VCaP (cell line): ENCODE data around the gene PLCB1.

Experiments
- H3K27ac ChIP-seq: fragments of 450-650 bp; 2 replicates; pipeline ENCODE4 v1.5.1; 2017
- TF ChIP-seq, protein P1 (sequence below): fragments of 450-650 bp; conservative IDR thresholded peaks from 2 replicates; pipeline ENCODE4 v1.5.1; 2017; ENCODE audit warnings: mild to moderate bottlenecking, moderate library complexity

The PLCB1 gene

DNA sequence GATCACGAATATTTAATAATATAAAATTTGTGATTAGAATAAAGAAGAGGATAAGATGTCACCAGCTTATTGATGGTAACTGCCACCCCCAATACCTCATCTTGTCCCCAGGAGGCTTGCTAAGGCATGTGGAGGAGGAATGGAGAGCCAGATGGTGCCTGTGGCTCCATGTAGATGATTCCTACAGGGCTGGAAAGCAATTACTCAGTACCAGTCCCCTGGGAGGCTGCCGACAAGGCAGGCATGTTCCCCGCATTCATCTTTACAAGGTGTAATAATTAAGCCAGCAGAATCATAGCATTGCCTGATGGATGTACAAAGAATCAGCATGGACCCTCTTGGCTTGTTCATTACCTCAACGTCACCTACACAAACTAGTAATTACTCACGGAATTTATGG lies 155.3 kb downstream of the PLCB1 start:
- TF ChIP-seq, protein P1, sequence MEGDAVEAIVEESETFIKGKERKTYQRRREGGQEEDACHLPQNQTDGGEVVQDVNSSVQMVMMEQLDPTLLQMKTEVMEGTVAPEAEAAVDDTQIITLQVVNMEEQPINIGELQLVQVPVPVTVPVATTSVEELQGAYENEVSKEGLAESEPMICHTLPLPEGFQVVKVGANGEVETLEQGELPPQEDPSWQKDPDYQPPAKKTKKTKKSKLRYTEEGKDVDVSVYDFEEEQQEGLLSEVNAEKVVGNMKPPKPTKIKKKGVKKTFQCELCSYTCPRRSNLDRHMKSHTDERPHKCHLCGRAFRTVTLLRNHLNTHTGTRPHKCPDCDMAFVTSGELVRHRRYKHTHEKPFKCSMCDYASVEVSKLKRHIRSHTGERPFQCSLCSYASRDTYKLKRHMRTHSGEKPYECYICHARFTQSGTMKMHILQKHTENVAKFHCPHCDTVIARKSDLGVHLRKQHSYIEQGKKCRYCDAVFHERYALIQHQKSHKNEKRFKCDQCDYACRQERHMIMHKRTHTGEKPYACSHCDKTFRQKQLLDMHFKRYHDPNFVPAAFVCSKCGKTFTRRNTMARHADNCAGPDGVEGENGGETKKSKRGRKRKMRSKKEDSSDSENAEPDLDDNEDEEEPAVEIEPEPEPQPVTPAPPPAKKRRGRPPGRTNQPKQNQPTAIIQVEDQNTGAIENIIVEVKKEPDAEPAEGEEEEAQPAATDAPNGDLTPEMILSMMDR, result no peak
- H3K27ac ChIP-seq, result no peak overlapping the region

DNA sequence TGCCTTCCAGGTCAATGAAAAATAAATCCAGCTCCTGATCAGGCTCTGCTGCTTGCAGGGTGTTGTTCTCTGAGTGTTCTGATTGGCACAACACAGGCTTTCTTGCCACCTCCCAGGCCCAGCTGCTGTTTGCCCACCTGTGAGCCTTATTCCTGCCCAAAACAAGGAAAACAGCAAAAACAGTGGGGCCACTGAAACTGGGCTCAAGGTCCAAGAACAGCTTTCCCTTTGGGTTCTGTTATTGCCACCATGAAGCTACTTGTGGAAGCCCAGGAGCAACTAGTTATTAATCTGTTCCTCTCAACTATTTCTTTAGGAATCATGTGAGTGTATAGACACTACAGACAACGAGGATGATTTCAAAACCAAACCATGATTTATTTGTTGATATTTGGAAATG lies 159.1 kb downstream of the PLCB1 start:
- H3K27ac ChIP-seq, result no peak overlapping the region
- TF ChIP-seq, protein P1, result no peak

- TF ChIP-seq, protein P1, result no peak
- H3K27ac ChIP-seq, result no peak overlapping the region
Observed at GRCh38 chr20:8291873-8292272, 159.8 kb downstream of the PLCB1 start.

GRCh38 chr20:8292793-8293192 lies 160.7 kb downstream of the PLCB1 start:
- TF ChIP-seq, protein P1, result no peak
- H3K27ac ChIP-seq, result no peak overlapping the region

DNA sequence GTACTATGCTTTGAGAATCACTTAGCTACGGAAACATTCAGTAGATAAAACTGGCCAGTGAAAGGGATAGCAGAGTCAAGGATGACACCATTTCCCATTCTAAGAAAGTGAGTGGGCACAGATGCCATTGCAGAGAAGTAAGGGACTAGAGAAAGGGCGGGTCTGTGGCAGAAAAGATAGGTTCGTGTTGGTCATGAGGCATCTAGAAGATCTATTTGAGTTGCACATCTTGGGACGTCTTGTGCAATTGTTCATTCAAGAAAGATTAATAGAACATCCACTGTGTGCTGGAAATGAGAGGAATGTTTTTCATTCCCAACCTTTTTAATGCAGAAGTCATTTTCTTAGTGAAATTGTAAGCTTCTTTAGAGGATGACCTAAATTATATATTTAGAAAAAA lies 161.7 kb downstream of the PLCB1 start:
- TF ChIP-seq, protein P1, result no peak
- H3K27ac ChIP-seq, result no peak overlapping the region

DNA sequence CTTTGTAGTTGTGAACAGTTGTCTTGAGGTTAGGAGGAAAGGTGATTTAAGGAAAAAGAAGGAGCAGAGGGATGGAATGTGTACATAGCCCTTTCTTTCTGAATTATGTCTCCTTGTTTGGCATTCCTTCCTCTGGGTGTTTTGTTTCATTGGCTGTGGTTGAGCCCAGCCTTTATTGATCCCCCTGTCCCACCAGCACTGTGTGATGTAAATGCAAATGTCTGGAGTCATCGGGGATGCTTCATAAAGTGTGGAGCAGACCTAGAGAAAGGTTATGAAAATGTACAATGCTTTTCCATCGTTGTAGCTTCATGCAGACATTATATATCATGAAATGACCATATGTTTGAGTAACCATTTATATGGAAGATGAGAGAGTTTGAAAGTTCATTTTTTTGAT lies 164.5 kb downstream of the PLCB1 start:
- no peak overlapping the region for H3K27ac ChIP-seq
- TF ChIP-seq, protein P1, result no peak

DNA sequence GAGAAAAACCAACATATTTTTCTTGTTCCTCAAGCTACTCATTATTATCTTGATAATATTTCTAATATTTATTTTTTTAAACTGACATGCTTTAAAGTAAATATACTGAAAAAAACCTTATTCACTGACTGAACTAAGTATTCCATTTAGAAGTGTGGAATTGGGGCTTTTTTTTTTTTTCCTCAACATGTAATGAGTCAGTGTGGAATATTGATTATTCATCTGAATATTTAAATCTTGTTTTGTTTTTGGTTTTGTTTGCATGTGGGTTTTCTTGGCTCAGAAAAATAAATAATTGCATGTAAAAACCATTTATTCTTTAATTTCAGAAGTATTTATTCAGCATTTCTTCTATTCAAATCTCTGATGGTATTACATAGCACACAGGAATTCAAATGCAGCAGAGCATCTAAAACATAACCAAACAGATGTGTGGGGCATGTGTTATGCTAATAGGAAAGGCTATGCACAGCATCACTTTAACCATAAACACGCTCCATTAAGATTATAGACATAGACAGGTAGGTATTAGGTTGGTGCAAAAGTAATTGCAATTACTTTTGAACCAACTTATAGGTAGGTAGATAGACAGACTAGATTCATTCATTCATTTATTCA lies 166.5 kb downstream of the PLCB1 start:
- H3K27ac ChIP-seq, result no peak overlapping the region
- TF ChIP-seq, protein P1, result no peak
